ENCODE results near the gene TSHZ2.

The TSHZ2 gene

GRCh38 chr20:52972190-52972937 is at the start of gene TSHZ2:
Gene TSHZ2, plus strand, starts transcription at chr20:52972358. Its CDS starts 936 bp downstream, at chr20:52973294.
- peak; percentile 70 for DNase-seq

- no peak for DNase-seq
Measured at GRCh38 chr20:52922436-52922835, 49.7 kb upstream of the TSHZ2 start.

- DNase-seq, result no peak
Measured at GRCh38 chr20:52923123-52923937, 48.8 kb upstream of the TSHZ2 start.

- DNase-seq, result no peak
Measured at GRCh38 chr20:52924411-52925271, 47.5 kb upstream of the TSHZ2 start.

- no peak for DNase-seq
Measured at GRCh38 chr20:52926505-52926904, 45.7 kb upstream of the TSHZ2 start.

GRCh38 chr20:52933867-52934266 is 38.3 kb upstream of the TSHZ2 start:
- no peak for DNase-seq

GRCh38 chr20:52936351-52937340 is 35.5 kb upstream of the TSHZ2 start:
- no peak for DNase-seq

GRCh38 chr20:52937591-52938100 is 34.5 kb upstream of the TSHZ2 start:
- no peak for DNase-seq

GRCh38 chr20:52939141-52939540 is 33.0 kb upstream of the TSHZ2 start:
- DNase-seq, result no peak

GRCh38 chr20:52941808-52942207 is 30.4 kb upstream of the TSHZ2 start:
- DNase-seq, result no peak

GRCh38 chr20:52943185-52943841 is 28.8 kb upstream of the TSHZ2 start:
- DNase-seq, result no peak

- no peak for DNase-seq
Measured at GRCh38 chr20:52945268-52945667, 26.9 kb upstream of the TSHZ2 start.

GRCh38 chr20:52945862-52946522 is 26.2 kb upstream of the TSHZ2 start:
- DNase-seq, result no peak

- DNase-seq, result no peak
Measured at GRCh38 chr20:52948491-52948890, 23.7 kb upstream of the TSHZ2 start.

- no peak for DNase-seq
Measured at GRCh38 chr20:52953020-52953419, 19.1 kb upstream of the TSHZ2 start.

GRCh38 chr20:52954849-52955248 is 17.3 kb upstream of the TSHZ2 start:
- DNase-seq, result no peak

- DNase-seq, result no peak
Measured at GRCh38 chr20:52958211-52958610, 13.9 kb upstream of the TSHZ2 start.

GRCh38 chr20:52959125-52959524 is 13.0 kb upstream of the TSHZ2 start:
- no peak for DNase-seq

GRCh38 chr20:52962183-52962582 is 10.0 kb upstream of the TSHZ2 start:
- no peak for DNase-seq

- no peak for DNase-seq
Measured at GRCh38 chr20:52963131-52963530, 9.0 kb upstream of the TSHZ2 start.

GRCh38 chr20:52964131-52964530 is 8.0 kb upstream of the TSHZ2 start:
- DNase-seq, result no peak

Data from activated CD4-positive, alpha-beta T cell treated with anti-CD3 and anti-CD28 coated beads, Interleukin-2, Interleukin-6, amounts not matched to agents 100 ng/mL and 50 ng/mL, durations not matched to agents 16 hours and 8 hours (primary cell).